ENCODE results near the gene DOCK10.

Gene DOCK10

GRCh38 chr2:224987733-224988132 is 54.5 kb downstream of the DOCK10 start:
- no peak overlapping the region for H3K4me3 ChIP-seq (ENCODE audit: low read length)
- DNase-seq (ENCODE audit: low read depth, low spot score) = no peak

- no peak overlapping the region for H3K4me3 ChIP-seq (ENCODE audit: low read length)
- DNase-seq (ENCODE audit: low read depth, low spot score) = no peak
These were observed 55.8 kb downstream of the DOCK10 start for GRCh38 chr2:224986477-224986876.

GRCh38 chr2:224984637-224985036 is 57.6 kb downstream of the DOCK10 start:
- DNase-seq (ENCODE audit: low read depth, low spot score) = no peak
- no peak overlapping the region for H3K4me3 ChIP-seq (ENCODE audit: low read length)

GRCh38 chr2:224983712-224984554 is 58.3 kb downstream of the DOCK10 start:
- no peak overlapping the region for H3K4me3 ChIP-seq (ENCODE audit: low read length)
- DNase-seq (ENCODE audit: low read depth, low spot score) = no peak

- DNase-seq (ENCODE audit: low read depth, low spot score) = peak; percentile 38
- H3K4me3 ChIP-seq (ENCODE audit: low read length) = no peak overlapping the region
These were observed 59.2 kb downstream of the DOCK10 start for GRCh38 chr2:224982910-224983711.

GRCh38 chr2:224982226-224982625 is 60.0 kb downstream of the DOCK10 start:
- DNase-seq (ENCODE audit: low read depth, low spot score) = no peak
- H3K4me3 ChIP-seq (ENCODE audit: low read length) = no peak overlapping the region

GRCh38 chr2:224976629-224977525 is 65.4 kb downstream of the DOCK10 start:
- no peak for DNase-seq (ENCODE audit: low read depth, low spot score)
- H3K4me3 ChIP-seq (ENCODE audit: low read length) = no peak overlapping the region

- DNase-seq (ENCODE audit: low read depth, low spot score) = no peak
- H3K4me3 ChIP-seq (ENCODE audit: low read length) = no peak overlapping the region
These were observed 66.5 kb downstream of the DOCK10 start for GRCh38 chr2:224975761-224976160.

GRCh38 chr2:224973112-224974016 is 68.9 kb downstream of the DOCK10 start:
- no peak overlapping the region for H3K4me3 ChIP-seq (ENCODE audit: low read length)
- DNase-seq (ENCODE audit: low read depth, low spot score) = no peak

GRCh38 chr2:224971214-224971613 is 71.1 kb downstream of the DOCK10 start:
- no peak overlapping the region for H3K4me3 ChIP-seq (ENCODE audit: low read length)
- no peak for DNase-seq (ENCODE audit: low read depth, low spot score)

- H3K4me3 ChIP-seq (ENCODE audit: low read length) = no peak overlapping the region
These were observed 72.0 kb downstream of the DOCK10 start for GRCh38 chr2:224970311-224970710.

GRCh38 chr2:224969633-224970260 is 72.5 kb downstream of the DOCK10 start:
- H3K4me3 ChIP-seq (ENCODE audit: low read length) = no peak overlapping the region
- no peak for DNase-seq (ENCODE audit: low read depth, low spot score)

More at GRCh38 chr2:224970311-224970710, 72.0 kb downstream of the DOCK10 start:
- no peak for DNase-seq (ENCODE audit: low read depth, low spot score)

GRCh38 chr2:224969095-224969494 is 73.2 kb downstream of the DOCK10 start:
- DNase-seq (ENCODE audit: low read depth, low spot score) = no peak
- H3K4me3 ChIP-seq (ENCODE audit: low read length) = no peak overlapping the region

GRCh38 chr2:224968051-224968450 is 74.2 kb downstream of the DOCK10 start:
- DNase-seq (ENCODE audit: low read depth, low spot score) = no peak
- no peak overlapping the region for H3K4me3 ChIP-seq (ENCODE audit: low read length)

- no peak for DNase-seq (ENCODE audit: low read depth, low spot score)
- H3K4me3 ChIP-seq (ENCODE audit: low read length) = no peak overlapping the region
These were observed 75.7 kb downstream of the DOCK10 start for GRCh38 chr2:224966613-224967012.

GRCh38 chr2:224959556-224959955 is 82.7 kb downstream of the DOCK10 start:
- no peak for DNase-seq (ENCODE audit: low read depth, low spot score)

GRCh38 chr2:224958873-224959272 is 83.4 kb downstream of the DOCK10 start:
- no peak overlapping the region for H3K4me3 ChIP-seq (ENCODE audit: low read length)
- DNase-seq (ENCODE audit: low read depth, low spot score) = no peak

More at GRCh38 chr2:224959556-224959955, 82.7 kb downstream of the DOCK10 start:
- H3K4me3 ChIP-seq (ENCODE audit: low read length) = no peak overlapping the region

- DNase-seq (ENCODE audit: low read depth, low spot score) = no peak
- H3K4me3 ChIP-seq (ENCODE audit: low read length) = no peak overlapping the region
These were observed 83.8 kb downstream of the DOCK10 start for GRCh38 chr2:224958462-224958857.
